Stimulated activated CD4-positive, alpha-beta T cell treated with anti-CD3 and anti-CD28 coated beads, TNF-alpha, amount 100 ng/mL, for 48 hours (primary cell): ENCODE results near the gene ZSCAN29.
"Not testable (repeated sequence)": the region's sequence is repeated elsewhere in the genome, so short reads cannot be mapped to it uniquely, and the experiment has no call there.

Experiments
- DNase-seq, 3 donors: peaks; one replicate each; pipeline ENCODE4 v3.0.0-alpha.2; 2020; ENCODE audit warnings: low read depth in 3 of 3

ZSCAN29 gene

DNA sequence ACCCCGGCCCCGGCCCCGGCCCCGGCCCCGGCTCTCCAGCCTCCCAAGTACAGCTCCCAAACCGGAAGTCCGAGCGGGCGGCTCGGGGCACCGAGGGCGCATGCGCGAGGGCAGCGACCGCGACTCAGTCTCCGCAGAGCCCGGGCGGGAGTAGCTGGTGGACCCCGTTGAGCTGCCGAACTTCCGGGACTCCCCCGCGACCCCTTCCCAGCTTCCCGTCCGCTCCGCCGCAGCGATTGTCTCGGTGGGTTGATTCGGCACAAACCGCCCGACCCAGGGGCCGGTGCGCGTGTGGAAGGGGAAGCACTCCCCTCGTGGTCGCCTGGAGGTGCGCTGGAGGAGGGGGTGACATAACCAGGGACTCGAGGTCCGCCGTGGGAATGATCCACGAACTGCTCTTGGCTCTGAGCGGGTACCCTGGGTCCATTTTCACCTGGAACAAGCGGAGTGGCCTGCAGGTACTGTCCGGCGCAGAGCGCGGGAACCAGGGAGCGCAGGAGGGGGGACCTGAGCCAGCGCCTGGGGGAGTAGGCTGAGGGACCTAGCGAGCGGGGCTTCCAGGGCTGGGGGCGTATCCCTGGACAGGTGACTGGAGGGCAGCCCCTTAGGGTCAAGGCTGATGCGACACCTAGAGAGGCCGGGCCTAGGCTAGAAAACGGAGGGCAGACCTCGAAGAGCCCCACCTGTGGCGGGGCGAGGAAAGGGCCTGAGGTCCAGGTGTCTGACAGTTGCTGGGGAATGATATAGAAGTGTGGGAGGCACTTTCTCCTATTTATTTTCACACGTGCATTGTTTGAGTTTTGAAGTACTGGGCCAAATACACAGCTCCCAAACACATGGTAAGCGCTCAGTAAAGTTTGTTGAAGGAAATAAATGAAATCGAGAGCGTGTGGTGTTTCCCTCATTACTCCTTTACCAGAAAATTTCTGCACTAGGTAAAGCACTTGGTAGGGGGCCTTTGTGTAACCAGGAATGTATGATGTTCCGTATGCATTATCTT lies at the start of gene ZSCAN29, which contains the start of gene TUBGCP4:
Gene ZSCAN29, minus strand, starts transcription at position 69 of the 1,000 bp plus-strand sequence. CDS start 1,130 bp downstream, outside the sequence.
Gene TUBGCP4, plus strand, starts transcription at position 127 of the 1,000 bp plus-strand sequence. Its CDS starts 254 bp downstream, at position 381.
- peak; percentile 61 to 74 (median 73) for DNase-seq

- DNase-seq = no peak
Observed at GRCh38 chr15:43420435-43420834, 49.6 kb upstream of the ZSCAN29 start.

GRCh38 chr15:43414196-43414595 lies 43.4 kb upstream of the ZSCAN29 start:
- DNase-seq = no peak

DNA sequence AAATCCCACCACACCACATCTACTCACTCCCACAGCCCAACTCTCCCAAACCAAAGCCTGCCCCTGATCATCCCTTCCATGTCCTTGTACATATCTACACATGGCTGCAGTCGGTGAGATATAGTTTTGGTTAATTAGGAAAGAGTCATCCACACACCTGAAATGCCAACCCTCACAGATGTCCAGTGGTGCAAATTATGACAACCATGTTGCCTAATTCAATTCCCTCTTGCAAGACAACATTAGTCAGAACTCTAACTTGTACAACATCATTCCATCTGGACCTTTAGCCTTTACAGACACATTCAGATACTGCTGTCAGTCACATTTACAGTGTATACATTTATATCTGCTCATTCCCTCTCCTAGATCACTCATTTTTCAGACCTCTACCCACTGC lies 41.3 kb upstream of the ZSCAN29 start:
- DNase-seq = no peak

GRCh38 chr15:43410572-43411214 lies 39.9 kb upstream of the ZSCAN29 start:
- no peak for DNase-seq

- DNase-seq = no peak
Observed at GRCh38 chr15:43408789-43409188, 37.9 kb upstream of the ZSCAN29 start.

DNA sequence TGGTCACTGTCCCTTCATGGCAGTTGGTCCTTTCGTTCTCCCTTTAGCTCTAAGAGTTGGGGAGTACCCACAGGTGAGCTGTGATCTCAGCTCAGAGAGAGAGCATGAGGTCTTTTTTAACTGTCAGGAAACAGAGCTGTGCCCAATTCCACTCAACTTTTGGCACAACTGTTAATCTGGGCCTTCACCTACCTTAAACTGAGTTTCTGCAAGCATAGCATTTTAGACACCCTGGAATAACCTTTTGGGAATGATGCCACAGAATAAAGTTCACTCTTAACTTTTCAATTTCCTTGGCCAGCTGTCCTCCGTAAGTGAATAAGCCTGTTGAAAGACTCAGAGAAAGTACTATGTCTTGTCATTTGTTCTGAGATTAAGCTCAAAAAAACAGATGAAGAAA lies 36.0 kb upstream of the ZSCAN29 start:
- DNase-seq = no peak

- DNase-seq = no peak
Observed at GRCh38 chr15:43406189-43406588, 35.3 kb upstream of the ZSCAN29 start.

GRCh38 chr15:43404130-43404529 lies 33.3 kb upstream of the ZSCAN29 start:
- no peak for DNase-seq

- DNase-seq = no peak
Observed at GRCh38 chr15:43403616-43404015, 32.8 kb upstream of the ZSCAN29 start.

- no peak for DNase-seq
Observed at GRCh38 chr15:43402255-43402654, 31.4 kb upstream of the ZSCAN29 start.

GRCh38 chr15:43393592-43393991 lies 22.7 kb upstream of the ZSCAN29 start:
- not testable (repeated sequence) for DNase-seq

DNA sequence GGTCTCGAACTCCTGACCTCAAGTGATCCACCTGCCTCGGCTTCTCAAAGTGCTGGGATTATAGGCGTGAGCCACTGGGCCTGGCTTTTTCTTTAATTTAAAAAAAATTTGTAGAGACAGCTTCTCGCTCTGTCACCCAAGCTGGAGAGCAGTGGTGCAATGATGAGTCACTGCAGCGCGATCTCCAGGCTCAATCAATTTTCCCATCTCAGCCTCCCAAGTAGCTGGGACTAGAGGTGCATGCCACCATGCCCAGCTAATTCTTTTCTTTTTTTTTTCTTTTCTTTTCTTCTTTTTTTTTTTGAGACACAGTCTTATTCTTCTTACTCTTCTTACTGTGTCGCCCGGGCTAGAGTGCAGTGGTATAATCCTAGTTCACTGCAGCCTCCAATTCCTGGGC lies 19.9 kb upstream of the ZSCAN29 start:
- DNase-seq = no peak

DNA sequence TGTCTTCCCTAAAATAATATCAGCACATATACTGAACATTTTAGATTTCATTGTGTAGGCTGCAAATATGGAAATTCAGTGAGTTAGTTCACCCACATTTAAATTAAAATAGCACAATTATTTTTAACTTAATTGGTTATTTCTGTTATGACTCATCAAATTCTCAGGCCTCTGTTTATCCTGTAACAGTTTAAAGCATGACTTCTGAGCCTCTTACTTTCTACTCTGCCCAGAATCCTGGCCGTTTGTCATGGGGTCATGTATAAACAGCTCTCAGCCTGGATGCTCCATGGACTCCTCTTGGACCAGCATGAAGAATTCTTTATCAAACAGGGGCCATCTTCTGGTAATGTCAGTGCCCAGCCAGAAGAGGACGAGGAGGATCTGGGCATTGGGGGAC lies 12.2 kb upstream of the ZSCAN29 start:
- DNase-seq = no peak

DNA sequence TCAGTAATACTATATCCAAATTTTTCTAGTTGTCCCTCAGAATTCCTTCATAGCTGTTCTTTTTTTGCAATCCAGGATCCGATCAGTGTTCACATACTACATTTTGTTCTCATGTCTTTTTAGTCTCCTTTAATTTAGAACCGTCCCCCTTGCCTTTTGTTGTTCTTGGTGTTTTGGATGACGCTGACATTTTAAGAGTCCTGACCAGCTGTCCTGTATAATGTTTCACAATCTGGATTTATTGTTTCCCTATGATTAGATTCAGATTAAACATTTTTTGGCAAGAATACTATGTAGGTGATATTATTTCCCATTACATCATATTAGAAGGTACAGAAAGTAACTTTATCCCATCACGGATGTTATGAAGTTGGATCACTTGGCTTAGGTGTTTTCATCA lies 11.5 kb upstream of the ZSCAN29 start:
- no peak for DNase-seq

- no peak for DNase-seq
Observed at GRCh38 chr15:43378601-43379000, 7.8 kb upstream of the ZSCAN29 start.

GRCh38 chr15:43376017-43376705 lies 5.3 kb upstream of the ZSCAN29 start:
- DNase-seq = peak in 1 of 3 donors; percentile 27

- no peak for DNase-seq
Observed at GRCh38 chr15:43370310-43370974, 401 bp downstream of the ZSCAN29 start.

DNA sequence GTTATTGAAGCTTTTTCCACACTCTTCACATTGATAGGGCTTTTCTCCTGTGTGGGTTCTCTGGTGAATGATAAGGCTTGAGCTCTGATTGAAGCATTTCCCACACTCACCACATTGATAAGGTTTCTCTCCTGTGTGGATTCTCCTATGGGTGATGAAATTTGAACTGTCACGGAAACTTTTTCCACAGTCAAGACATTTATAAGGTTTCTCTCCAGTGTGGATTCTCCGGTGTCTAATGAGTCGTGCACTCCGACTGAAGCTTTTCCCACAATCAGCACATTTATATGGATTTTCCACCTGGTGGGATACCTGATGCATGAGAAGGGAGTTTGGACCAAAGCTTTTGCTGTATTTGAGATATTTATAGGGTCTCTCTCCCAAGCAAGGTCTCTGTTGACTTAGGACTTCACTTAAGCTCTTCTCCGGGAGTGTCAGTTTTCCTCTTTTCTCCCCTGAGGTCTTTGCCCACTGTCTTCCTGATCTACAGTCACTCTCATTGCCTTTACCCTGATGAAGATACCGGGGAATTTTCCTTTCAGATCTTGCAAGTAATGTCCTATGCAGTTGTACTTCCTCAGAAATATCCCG lies 9.4 kb downstream of the ZSCAN29 start:
- no peak for DNase-seq

DNA sequence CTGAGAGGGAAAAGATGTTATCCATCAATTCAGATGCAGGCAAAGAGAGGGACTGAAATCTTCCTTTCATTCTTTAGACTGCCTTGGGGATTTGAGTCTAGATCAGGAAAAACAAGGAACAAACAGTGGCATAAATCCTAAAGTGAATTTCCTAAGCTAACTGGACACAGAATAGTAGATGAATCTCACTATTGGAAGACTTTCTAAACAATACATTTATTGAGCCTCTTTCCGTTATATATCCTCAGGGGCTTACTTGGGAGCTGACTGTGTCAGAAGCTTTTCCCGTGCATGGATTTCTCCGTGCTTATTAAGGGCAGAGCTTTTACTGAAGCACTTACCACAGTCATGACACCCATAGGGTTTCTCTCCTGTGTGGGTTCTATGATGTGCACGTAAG lies 10.0 kb downstream of the ZSCAN29 start:
- DNase-seq = no peak

DNA sequence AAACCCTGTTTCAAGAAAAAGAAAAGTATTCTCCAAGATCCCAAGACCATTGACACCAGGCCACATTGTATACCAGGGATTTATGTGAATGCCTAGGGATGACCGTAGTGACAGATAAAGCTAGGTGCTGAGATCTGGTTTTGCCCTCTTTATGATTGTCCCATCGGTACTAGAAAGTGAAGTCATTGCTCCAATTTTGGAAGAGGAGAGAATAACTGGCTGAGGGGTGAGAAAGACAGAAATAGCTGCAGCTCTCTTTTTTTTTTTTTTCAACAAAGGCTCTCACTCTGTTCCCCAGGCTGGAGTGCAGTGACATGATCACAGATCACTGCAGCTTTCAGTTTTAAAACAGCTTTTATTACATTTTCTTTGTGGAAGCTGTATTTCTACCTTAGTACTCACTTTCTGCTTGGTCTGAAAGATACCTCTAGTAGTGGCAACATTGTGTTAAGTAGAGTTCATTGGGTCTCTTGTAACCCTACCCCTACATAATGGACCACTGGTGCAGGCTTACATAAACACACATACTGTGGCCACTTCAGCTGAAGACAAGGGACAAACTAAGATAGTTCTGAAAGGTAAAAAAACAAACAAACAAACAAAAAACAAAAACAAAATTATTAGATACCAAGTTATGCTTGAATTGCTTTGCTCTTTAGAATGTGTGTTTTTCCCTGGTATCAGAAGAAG lies 18.0 kb downstream of the ZSCAN29 start:
- no peak for DNase-seq
